Medulla oblongata (tissue), 1 donor: Measurements from ENCODE around the gene COL5A1.

Experiments
- DNase-seq: peaks from one replicate; pipeline ENCODE4 v3.0.0-alpha.2; 2015; ENCODE audit errors: extremely low spot score

The COL5A1 gene

DNA sequence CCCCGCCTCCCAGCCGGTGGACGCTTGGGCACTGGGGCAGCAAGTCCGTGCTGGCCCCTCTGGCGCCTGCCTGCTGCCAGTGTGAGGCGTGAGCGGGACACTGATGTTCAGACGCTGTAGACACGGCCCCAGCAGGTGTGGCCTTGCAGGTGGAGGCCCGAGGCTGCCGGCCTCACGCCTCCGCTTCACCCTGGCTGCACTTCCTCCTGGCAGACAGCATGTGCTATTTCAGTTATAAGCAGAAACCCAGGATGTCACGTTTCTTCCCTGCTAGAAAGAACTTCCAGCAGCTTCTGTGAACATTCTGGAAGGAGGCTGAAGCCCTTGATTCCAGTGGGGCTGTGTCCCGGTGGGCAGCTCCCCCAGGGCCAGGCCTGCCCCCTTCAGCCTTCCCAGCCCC is 124.2 kb downstream of the COL5A1 start:
- DNase-seq: no peak

DNA sequence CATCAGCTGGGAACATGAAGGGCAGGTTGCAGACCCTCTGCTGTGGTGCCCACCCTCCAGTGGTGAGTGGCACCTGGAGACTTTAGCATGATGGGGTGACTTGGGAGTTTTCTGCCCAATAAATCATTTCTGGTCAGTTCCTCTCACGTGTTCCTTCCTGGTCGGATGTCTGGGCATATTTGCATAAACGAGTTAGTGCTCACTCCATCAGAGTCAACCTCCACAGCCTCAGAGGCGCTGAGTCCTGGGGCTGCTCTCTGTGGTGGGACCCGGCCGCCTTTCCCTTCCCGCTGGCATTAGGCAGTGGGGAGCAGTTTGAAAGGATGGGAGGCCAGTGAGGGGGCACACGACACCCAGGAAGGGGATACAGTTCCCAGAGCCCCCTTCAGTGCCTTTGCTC is 125.0 kb downstream of the COL5A1 start:
- no peak for DNase-seq

DNA sequence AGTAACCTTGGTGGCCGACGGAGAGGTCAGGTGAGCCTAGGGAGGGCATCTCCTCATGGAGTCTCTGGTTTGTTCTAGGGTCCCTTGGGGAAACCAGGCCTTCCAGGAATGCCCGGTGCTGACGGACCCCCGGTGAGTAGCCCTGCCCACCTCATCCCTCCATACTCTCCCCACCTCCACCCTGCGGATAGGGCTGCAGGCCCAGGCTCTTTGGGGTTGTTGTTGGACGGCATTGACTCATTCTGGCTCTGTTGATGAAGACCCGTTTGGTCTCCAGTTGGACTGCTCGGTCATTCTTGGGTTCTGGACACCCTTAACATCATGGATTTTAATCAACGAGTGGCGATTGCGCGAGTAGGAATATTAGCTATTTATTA is 126.7 kb downstream of the COL5A1 start:
- no peak for DNase-seq

DNA sequence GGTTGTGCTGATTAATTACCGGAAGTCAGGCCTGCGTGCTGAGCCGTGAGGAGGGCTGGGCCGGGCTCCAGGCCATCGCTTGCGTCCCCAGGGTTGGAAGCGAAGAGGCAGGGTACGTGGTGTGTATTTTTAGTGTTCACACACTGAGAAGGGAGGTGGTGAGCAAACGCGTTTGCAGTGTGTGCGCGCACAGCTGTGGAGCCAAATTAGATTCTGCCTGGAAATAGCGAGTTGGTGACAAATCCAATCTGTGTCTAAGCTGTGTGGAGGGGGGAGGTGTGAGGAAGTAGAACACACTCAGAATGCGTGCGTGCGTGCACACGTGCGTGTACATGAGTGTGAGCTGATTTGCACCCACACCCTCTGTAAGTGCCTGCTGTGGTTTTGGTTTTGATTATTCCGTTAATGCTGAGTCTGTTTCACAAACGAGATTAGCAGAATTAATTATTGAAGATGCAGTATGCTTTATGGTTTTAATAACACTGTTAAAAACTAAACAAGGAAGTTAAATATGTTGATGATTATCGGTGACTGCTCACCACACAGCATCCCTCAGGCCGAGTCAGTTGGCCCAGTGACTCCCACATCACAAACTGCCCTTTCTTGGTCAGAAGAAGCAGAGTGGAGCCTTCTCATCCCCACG is 127.2 kb downstream of the COL5A1 start:
- DNase-seq: no peak

DNA sequence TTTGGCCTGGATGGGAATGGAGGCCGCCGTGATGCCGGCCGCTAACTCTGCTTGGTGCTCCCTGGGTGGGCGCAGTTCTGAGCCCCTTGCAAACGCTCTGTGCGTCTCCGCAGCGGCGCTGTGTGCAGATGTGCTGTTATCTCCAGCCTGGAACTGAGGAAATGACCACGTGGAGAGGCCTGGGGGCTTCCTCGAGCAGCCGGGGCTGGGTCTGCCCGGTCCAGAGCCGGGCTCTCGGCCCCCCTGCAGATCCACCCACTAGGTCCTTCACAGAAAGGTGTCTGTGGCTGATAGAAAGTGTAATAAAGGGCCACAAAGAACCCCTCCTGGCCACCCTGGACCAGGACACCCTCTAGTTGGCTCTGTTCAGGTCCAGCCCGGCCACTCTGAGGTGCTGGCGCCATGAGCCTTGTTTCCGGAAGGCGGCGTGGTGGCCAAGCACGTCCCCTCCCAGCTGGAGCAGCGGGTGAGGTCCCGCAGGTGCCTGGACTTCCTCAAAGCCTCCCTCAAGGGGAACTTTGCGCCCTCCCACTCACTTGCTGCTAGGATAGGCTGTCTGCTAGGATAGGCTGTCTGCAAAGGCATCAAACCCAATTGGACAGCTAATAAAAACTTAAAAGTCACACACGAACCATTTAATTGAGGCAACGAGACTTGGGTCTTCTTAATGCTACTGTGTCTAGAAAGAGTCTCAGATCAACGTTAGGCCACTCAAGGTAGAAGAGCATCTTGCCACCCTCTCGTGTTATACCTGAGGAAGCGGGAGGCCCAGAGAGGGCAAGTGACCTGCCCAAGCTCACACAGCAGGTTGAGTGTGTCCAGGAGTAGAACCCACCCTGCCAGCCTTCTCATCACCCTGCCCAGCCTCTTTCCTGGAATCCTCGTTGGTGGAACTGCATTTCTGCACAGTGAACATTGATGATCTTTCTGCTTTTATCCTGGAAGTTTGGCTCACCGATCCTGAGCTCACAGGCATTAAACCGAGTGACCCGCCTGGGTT is 129.7 kb downstream of the COL5A1 start:
- no peak for DNase-seq

DNA sequence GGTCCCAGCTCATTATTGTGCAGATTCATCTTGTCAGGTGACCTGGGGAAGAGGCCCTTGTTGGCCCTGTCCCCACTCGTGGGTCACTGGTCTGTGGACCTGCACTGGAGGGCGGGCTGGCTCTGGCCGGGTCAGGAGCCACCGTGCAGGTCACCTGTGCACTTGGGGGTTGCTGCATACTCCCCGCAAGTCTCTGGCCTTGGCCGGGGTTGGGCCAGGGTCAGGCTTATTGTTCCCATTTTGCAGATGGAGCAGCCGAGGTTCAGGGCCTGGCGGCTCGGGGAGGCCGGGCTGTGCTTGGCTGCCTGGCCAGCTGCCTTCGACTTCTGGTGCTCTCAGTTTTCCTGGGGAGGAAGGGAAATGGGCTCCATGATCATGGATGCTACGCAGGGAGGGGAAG is 130.7 kb downstream of the COL5A1 start:
- no peak for DNase-seq

DNA sequence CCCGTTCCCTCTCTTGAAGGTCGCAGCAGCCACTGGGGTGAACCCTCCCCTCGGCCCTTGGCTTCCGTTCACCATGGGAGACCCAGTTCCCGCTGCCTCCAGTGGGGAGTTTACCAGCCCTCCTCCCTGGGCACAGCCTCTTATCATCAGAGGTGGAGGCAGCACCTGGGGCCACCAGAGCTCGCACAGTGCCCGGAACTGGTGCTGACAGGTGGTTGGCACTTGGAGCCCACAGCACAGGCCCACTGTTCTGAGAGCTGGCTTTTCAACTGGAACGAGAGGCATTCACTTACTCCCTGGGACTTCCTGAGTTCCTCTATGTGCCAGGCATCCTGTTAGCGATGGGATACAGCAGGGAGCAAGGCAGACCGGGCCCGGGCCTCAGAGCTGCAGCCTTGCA is 132.2 kb downstream of the COL5A1 start:
- no peak for DNase-seq

DNA sequence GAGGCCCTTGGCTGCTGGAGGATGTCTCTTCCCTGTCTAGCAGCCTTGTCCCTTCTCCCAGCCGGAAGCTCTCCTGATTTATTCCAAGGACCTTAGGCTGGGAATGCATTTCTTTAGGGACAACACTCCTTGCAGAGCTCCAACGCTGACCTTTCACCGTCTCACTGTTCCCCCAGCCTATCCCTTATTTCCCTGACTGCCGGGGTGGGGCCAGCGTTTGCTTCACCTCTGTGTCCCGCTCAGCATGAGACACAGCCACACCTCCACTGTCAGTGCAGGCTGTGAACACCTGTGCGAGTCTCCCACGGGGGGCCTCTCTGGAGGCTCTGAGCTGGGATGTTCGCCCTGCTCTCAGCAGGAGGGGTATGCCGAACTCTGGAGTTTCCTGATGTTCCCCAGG is 132.8 kb downstream of the COL5A1 start:
- DNase-seq: no peak

DNA sequence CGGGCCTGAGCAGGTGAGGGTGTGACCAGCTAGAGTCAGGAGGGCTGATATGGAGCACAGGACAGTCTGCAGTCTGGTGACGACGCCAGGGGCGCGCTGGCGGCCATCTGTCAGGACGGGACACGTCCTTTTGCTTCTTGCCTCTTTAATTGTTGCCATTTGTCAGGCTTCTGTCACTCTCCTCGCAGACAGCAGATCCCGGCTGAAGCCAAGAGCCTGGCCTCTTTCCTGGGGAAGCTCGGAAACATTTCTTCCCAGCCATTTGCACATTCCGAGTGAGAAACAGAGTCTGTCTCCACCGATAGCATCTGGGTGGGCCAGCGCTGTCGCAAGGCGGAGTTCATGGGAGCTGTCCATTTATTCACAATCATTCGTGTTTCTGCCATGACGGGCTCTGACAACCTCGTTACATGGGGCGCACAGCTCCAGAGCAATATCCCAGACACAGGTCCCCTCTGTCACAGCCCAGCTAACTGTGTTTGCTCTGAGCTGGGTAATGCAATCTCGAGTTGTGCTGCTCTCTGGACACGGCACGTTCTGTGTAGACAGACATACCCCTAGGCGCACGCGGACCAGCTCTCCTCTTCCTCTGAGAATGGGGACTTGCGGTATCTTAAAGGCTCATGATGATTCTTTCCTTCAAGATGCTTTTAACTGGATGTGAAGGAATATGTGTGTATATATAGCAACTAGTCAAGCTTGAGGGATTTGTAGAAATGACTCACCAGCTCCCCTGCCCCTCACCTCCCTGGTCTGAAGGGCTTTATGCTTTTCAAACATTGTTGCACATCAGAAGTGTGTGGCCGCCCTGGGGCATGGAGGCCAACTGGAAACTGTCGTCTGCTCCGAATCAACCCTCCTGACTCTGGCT is 133.7 kb downstream of the COL5A1 start:
- DNase-seq: no peak

DNA sequence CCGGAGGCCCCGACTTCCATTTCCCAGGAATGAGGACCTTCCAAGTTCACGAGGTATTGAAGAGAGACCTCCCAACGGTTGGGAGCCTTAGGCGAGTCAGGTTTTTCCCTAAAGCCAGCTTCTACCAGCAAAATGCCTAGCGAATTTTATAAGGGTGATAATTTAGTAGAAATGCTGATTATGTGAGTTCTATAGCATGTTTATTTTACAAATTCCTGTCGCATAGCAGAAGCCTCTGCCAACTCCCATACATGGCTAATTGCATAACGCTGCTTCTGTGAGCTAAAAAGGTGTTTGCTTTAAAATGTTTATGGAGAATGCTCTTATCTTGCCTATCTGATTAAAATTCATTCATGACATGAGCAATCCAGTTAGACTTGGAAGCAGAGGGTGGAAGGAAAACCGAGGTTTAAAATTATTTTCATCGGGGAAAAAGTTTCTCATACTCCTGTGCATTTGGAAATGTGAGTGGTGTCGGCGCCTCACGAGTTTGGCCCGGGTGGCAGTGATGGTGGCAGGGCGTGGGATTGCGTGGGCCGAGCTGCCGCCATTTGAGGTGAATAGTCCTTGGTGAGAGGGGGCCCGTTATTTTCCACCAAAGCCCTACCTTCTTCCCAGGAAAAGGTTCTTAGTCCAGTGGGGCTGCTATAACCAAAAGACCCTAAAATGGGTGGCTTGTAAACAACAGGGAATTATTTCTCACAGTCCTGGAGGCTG is 134.6 kb downstream of the COL5A1 start:
- no peak for DNase-seq

DNA sequence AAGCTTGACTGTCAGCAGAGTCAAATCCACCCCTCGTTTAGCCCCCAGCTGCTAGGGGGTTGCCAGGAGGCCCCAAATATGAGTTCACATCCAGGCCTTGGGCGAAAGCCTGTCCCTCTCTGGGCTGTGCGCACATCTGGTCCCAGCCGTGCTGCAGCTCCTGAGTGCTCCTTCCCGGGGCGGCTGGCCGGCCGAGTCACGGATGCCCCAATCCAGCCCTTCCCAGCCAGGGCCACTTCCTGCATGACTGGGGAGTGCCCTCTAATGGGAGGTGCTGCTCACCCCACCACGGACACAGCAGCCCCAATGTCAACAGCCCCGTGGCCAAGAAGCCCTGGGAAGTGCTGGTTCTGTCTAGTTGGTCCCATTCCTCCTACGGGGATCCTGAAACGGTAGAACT is 135.6 kb downstream of the COL5A1 start:
- DNase-seq: no peak

DNA sequence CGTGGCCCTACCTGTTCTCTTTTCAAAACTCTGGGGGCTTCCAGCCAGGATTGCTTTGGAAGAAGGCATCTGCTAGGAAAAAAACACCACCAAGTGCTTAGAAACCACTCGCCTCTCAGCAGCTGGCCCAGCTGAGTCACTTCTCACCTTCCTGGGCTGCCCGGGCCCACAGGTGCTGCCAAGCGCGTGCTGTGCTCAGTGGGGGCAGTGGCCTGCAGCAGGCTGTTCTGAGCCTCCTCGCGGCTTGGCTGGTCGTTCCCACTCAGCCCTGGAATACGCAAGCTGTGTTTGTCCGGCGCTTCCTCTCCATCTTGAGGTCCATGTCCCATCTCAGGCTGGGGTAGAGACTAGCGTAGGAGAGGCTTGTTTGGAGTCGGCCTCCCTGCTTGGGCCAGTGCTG is 136.6 kb downstream of the COL5A1 start:
- DNase-seq: no peak

DNA sequence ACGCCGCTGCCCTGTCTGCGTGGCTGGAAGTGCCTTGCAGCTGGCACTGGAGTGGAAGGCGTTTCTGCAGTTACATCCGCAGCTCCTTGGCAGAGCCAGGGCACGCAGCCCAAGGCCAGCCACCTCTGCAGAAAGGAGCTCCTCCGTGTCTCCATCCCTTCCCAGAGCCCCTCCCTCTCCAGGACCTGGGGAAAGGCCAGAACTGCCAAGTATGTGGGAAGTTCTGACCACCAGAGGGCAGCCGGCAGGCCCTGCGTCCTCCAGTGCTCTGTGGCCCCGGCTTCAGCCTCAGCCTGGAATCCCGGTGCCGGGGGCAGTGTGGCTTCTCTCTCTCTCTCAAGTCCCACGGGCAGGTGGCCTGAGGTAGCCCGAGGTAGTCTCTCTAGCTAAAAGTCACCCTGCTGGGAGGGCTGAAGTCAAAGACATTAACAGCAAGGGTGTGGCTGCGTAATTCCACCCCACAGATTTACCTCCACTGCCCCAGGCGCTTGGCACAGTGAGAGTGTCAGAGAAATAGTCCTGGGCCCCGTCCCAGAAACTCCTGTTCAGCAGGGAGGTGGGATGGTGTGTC is 137.3 kb downstream of the COL5A1 start:
- DNase-seq: peak; percentile 58

DNA sequence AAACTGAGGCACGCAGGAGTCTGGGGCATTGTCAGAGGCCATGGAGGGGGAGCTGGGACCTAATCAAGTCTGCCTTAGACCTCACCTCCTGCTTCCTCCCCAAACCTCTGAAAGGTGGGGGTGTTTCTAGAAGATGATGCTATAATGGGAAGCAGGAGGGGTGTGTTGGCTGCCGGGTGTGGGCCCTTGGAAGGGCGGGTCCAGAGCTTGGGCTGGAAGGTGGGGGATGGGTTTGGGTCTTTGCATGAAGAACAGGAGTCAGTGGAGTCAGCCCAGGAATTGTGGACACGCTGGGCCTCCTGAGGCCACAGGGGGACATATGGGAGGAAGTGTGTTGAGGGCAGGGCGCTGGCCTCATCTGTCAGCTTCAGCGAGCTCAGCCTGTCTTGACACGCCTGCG is 138.0 kb downstream of the COL5A1 start:
- no peak for DNase-seq

DNA sequence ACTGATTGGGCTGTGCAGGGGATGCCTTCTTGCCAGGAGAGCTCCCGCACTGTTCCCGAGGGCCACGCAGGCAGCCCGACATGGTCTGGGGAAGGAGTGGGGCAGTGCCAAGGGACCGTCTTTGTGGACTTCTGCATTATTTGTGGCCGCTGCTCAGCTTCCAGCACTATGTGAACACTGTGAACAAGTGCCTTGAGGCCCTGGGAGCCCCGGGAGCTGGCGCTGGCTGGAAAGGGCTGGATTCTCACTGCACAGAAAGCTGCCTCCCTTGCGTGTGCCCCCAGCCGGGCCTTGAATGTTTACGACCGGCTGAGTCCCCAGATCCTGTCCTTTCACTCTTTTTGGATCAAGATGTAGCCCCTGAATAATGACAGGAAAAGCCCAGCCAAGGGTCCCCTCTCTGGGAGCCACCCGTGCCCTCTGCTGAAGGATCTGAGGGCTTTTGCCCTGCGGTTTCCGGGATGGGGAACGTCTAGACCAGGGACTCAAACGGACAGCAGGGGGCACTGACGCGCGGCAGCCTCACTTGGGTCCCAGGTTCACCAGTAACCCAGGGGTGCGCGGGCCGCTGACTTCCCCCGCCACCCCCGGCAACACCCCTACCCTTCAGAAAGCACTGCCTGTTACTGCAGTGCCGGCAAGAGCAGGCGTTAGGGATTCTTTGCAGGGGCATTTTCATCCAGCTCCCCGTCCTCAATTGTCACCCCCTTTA is 140.1 kb downstream of the COL5A1 start:
- DNase-seq: no peak

DNA sequence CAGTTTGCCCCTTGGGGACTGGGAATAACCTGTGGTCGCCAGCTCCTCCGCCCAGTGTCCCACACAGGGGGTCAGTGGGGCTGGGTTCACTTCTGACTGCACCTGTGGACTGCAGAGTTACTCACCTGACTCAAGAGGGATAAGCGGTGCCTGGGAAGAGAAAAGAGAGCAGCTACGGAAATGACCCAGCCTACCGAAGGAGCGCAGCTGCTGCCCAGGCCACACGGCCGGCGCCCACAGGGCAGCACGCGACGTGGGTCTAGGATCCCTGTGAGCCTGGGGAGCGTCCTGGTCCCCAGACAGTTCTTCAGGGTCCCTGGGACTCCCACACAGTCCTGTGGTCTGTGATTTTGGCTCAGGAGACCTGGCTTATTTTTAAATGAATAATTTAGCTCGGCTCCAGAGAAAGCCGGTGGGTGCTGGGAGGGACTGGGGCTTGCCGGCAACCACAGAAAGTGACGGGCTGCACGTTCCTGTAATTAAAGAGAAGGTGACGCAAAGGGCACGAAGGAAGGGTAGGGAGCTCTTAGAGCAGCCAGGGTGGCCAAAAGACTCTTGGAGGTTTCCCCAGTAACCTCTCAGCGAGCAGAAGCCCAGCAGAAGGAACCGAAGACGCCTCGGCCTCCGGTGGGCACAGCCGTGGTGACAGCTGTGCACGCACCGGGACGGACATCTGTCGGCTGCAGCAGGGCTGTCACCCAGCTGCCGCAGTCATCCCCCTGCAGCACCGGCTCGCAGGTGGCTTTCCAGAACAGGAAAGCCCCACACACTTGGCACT is 141.5 kb downstream of the COL5A1 start:
- DNase-seq: no peak

DNA sequence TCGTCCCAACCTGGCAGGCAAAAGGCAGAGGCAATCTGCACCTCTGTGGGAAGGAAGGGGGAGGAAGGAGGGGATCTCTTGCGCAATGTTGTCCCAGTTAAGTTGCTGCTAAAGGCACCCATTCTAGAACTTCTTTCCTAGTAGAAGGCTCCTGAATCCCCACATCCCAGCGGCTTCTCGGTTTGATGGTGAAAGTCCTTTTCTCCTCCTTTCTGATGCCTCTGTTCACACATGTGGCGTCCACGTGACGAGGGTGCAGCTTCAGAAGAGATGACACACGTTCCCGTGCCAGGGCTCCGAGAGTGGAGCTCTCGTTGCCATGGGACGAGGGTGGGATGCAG is 142.1 kb downstream of the COL5A1 start:
- no peak for DNase-seq

DNA sequence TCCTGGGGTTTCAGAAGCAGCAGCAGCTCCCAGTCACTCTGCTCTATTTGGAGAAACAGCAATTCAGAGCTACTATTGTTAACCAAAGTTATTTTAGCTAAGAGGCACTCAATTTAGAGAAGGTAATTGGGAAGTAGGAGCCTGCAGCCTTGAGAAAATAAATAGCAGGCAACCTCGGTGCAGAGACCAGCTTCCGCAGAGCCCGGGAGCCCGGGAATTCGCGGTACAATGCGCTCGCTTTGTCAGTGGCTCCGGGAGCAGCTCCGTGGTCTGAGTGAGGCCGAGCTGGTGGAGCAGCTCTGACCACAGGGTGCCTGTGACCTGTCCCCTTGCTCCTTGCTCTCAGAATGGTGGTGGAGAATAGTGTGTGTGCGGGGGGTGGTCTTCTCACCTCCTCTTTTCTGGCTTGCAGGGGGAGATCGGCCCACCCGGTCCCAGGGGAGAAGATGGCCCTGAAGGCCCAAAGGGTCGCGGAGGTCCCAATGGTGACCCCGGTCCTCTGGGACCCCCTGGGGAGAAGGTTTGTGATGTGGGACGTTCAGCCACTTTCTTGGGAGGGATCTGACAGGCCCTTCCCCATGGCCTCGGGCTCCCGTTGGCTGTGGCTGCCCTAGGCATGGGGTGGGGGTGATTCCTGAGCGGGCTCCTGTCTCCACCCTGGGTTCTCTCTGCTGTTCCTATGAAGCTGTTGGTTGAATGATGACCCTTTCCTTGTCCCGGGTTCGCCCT is 143.1 kb downstream of the COL5A1 start:
- DNase-seq: no peak
